ENCODE data around the gene OR4C3.
"Not testable (repeated sequence)": the region's sequence is repeated elsewhere in the genome, so short reads cannot be mapped to it uniquely, and the experiment has no call there.

The OR4C3 gene

GRCh38 chr11:48324620-48325019, at the start of gene OR4C3:
TSS of gene OR4C3 (plus strand) at chr11:48324920. CDS start at chr11:48325022, 102 bp downstream.
- DNase-seq (ENCODE audit: low read depth in 2 of 2), result not testable (repeated sequence)

GRCh38 chr11:48305923-48306322, 18.8 kb upstream of the OR4C3 start, which contains the start of gene OR4S1:
TSS of gene OR4S1 (plus strand) at chr11:48306223. CDS start at chr11:48306223, 0 bp downstream.
- DNase-seq (ENCODE audit: low read depth in 2 of 2), result no peak

DNA sequence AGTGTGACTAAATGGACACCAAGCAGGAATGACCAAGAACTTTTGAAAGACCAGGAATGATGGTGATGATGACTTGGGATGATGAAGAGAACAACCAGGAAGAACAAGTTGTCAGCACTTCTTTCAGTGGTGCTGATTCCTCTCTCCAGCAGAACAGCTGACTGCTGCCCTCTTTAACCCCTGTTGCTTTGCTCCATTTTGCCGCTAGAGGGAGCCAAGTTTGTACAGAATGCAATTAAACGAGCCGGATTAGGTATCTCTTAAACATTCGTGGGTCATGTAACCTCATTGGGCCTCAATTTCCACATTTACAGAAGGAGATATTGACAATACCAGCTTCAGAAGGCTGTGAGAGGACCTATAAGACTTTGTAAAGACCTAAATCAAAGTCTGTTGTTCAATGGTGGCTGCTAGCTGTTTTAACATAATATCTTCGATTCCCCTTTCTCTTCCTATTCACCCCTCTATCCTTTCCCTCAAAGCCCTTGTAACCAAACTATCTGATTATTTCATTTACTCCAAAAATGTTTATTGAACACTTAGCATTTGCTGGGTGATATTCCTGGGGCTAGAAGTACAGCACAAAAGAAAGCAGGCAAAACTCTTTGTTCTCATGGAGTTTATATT, 16.8 kb upstream of the OR4C3 start:
- peak; percentile 36 to 71 for DNase-seq (ENCODE audit: low read depth in 2 of 2)

DNA sequence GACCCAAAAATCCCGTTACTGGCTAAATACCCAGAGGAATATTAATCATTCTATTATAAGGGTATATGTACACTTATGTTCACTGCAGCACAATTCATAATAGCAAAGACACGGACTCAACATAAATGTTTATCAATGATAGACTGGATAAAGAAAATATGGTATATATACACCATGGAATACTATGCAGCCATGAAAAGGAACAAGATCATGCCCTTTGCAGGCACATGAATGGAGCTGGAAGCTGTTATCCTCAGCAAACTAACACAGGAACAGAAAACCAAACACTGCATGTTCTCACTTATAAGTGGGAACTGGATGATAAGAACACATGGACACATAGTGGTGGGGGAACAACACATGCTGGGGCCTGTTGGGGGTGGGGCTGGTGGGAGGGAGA, 11.1 kb upstream of the OR4C3 start:
- not testable (repeated sequence) for DNase-seq (ENCODE audit: low read depth in 2 of 2)

DNA sequence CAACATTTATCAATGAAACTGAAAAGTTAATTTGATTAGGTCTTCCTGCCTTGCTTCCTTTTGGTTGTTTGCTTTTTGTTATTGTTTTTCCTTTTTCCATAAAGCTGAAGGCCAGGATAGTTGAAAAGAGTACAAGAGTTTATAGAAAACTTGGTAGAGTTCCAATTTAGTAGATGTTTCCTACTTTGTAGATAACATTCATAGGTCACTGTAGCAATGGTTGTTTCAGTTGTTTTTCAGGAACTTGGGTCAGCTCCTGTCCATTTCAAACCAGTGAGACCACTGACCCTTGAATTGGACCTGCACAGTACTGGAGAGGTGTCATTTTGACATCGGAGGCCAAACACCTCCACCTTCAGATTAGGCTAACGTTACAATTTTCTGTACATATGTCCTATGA, 4.9 kb upstream of the OR4C3 start:
- DNase-seq (ENCODE audit: low read depth in 2 of 2), result not testable (repeated sequence)

- DNase-seq (ENCODE audit: low read depth in 2 of 2), result no peak
These were observed 16.7 kb downstream of the OR4C3 start for GRCh38 chr11:48341466-48341865.

DNA sequence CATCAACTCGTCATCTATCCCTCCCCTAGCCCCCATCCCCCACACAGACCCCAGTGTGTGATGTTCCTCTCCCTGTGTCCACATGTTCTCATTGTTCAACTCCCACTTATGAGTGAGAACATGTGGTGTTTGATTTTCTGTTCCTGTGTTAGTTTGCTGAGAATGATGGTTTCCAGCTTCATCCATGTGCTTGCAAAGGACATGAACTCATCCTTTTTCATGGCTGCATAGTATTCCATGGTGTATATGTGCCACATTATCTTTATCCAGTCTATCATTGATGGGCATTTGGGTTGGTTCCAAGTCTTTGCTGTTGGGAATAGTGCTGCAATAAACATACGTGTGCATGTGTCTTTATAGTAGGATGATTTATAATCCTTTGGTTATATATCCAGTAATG, 17.8 kb downstream of the OR4C3 start:
- DNase-seq (ENCODE audit: low read depth in 2 of 2), result not testable (repeated sequence)

- DNase-seq (ENCODE audit: low read depth in 2 of 2), result not testable (repeated sequence)
These were observed 21.6 kb downstream of the OR4C3 start for GRCh38 chr11:48346286-48346685.

DNA sequence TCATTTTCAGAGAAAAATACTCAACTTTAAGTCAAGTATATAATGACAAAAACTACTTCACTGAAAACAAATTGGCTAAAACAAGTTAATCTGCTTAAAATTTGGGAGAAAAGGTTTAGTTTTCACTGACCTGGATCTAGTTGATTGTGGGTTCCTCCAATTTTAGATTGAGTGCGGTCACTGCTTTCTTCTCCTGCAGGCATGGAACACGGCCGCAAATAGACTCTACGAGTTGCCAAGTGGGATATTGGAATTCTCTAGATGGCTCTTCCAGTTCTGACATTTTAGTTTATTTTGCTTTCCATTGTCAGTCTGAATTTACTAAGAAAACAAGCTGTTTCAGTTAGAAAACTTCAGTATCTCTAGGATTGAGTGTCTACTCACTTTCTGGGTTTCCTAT, 29.3 kb downstream of the OR4C3 start:
- no peak for DNase-seq (ENCODE audit: low read depth in 2 of 2)

DNA sequence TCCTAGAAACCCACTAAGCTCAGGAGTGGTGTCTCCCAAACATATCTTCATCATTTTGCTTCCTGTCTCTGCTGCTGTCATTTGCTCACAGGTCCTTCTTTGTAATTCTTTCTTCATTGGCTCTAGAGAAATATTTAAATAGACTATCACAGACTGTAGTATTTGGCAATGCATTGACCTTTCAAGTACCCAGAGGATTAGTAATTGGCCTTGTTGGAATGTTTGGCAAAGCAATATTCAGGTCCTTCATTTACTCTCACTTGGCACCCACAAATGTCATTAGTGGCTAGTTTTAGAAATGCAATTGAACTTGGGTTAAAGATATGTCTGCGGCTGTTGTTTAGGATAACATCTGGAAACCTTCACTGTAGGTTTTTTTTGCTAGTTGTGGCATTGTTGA, 30.0 kb downstream of the OR4C3 start:
- no peak for DNase-seq (ENCODE audit: low read depth in 2 of 2)

- DNase-seq (ENCODE audit: low read depth in 2 of 2), result not testable (repeated sequence)
These were observed 36.6 kb downstream of the OR4C3 start for GRCh38 chr11:48361289-48361688.

DNA sequence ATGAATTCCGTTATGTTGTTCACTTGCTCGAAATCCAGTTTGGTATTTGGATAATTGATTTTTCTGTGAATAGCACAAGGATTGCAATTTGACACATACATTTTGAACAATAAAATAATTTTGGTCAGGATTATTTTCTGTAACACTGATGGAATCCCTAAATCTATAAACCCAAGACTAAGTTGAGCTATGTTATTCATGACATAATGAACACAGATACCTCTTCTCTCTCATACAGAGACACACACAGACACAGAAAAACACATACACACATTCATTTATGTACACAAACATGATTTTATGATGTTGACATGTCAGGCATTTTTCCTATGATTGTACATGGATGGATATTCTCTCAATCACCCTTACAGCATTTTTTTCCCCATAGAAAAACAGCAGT, 41.6 kb downstream of the OR4C3 start, which contains the start of gene OR4C5:
OR4C5 (minus strand) TSS at position 101 of the 400 bp plus-strand sequence; CDS start at position 101, 0 bp downstream.
- no peak for DNase-seq (ENCODE audit: low read depth in 2 of 2)

Data from stimulated activated CD4-positive, alpha-beta T cell treated with anti-CD3 and anti-CD28 coated beads, Interleukin-12 subunit alpha, Interleukin-12 subunit beta, amount 100 ng/mL, for 24 hours (primary cell).